BLaER1 (cell line): ENCODE measurements around the gene VLDLR.

Experiments
- H3K27ac ChIP-seq: shearing (Covaris generic); formaldehyde crosslinking; 2 replicates; pipeline ENCODE4 v1.8.1; 2022
- H3K27me3 ChIP-seq: shearing (Covaris generic); formaldehyde crosslinking; 2 replicates; pipeline ENCODE4 v1.8.1; 2022
- H3K36me3 ChIP-seq: shearing (Covaris generic); formaldehyde crosslinking; 2 replicates; pipeline ENCODE4 v1.8.1; 2022
- H3K4me1 ChIP-seq: shearing (Covaris generic); formaldehyde crosslinking; 2 replicates; pipeline ENCODE4 v1.8.1; 2022
- H3K4me2 ChIP-seq: shearing (Covaris generic); formaldehyde crosslinking; 2 replicates; pipeline ENCODE4 v1.8.1; 2022
- H3K4me3 ChIP-seq: shearing (Covaris generic); formaldehyde crosslinking; 2 replicates; pipeline ENCODE4 v1.8.1; 2022
- H3K9ac ChIP-seq: shearing (Covaris generic); formaldehyde crosslinking; 2 replicates; pipeline ENCODE4 v1.8.1; 2022
- H3K9me3 ChIP-seq: shearing (Covaris generic); formaldehyde crosslinking; 2 replicates; pipeline ENCODE4 v1.8.1; 2022
- H4K20me1 ChIP-seq: shearing (Covaris generic); formaldehyde crosslinking; 2 replicates; pipeline ENCODE4 v1.8.1; 2022
- Cebpa-rat ChIP-seq: shearing (Covaris generic); IDR thresholded peaks from 2 replicates; pipeline ENCODE4 v1.8.1; 2022

VLDLR gene

GRCh38 chr9:2634153-2634552 lies 12.6 kb downstream of the VLDLR start:
- Histone ChIP-seq H3K9ac (no peak overlapping the region), H3K27ac (no peak overlapping the region), H4K20me1 (peaks cover 72% of the 10 kb centered on the region), H3K4me1 (no peaks in the 10 kb centered on the region), H3K36me3 (peaks cover 87% of the 10 kb centered on the region), H3K4me3 (no peak overlapping the region), H3K27me3 (no peaks in the 10 kb centered on the region), H3K9me3 (no peaks in the 10 kb centered on the region), H3K4me2 (no peak overlapping the region)
- TF ChIP-seq Cebpa-rat: no peak

- no peaks in the 10 kb centered on the region for H3K27me3 ChIP-seq
Observed at GRCh38 chr9:2634818-2635217, 13.2 kb downstream of the VLDLR start.

GRCh38 chr9:2635922-2636321 lies 14.3 kb downstream of the VLDLR start:
- Histone ChIP-seq H3K4me3 (no peak overlapping the region), H3K4me2 (no peak overlapping the region), H3K9ac (no peak overlapping the region), H3K9me3 (no peaks in the 10 kb centered on the region), H3K4me1 (no peaks in the 10 kb centered on the region), H4K20me1 (peaks cover 55% of the 10 kb centered on the region), H3K36me3 (peaks cover 90% of the 10 kb centered on the region), H3K27ac (no peak overlapping the region), H3K27me3 (no peaks in the 10 kb centered on the region)
- TF ChIP-seq Cebpa-rat: no peak

More at GRCh38 chr9:2634818-2635217, 13.2 kb downstream of the VLDLR start:
- H3K4me2 ChIP-seq: no peak overlapping the region
- no peak for TF ChIP-seq Cebpa-rat
- H3K36me3 ChIP-seq: peaks cover 87% of the 10 kb centered on the region
- H3K9me3 ChIP-seq: no peaks in the 10 kb centered on the region
- H4K20me1 ChIP-seq: peaks cover 66% of the 10 kb centered on the region
- no peak overlapping the region for H3K27ac ChIP-seq
- H3K4me3 ChIP-seq: no peak overlapping the region
- H3K4me1 ChIP-seq: no peaks in the 10 kb centered on the region
- no peak overlapping the region for H3K9ac ChIP-seq

GRCh38 chr9:2637390-2637789 lies 15.8 kb downstream of the VLDLR start:
- H3K4me1 ChIP-seq: no peaks in the 10 kb centered on the region
- H3K9ac ChIP-seq: no peak overlapping the region
- no peak for TF ChIP-seq Cebpa-rat
- H3K27ac ChIP-seq: no peak overlapping the region
- H3K4me3 ChIP-seq: no peak overlapping the region
- no peak overlapping the region for H3K4me2 ChIP-seq
- H3K9me3 ChIP-seq: no peaks in the 10 kb centered on the region
- H3K36me3 ChIP-seq: peaks cover 95% of the 10 kb centered on the region
- no peaks in the 10 kb centered on the region for H3K27me3 ChIP-seq
- H4K20me1 ChIP-seq: peaks cover 40% of the 10 kb centered on the region

- no peak overlapping the region for H3K4me3 ChIP-seq
- H3K4me1 ChIP-seq: no peaks in the 10 kb centered on the region
- no peaks in the 10 kb centered on the region for H3K9me3 ChIP-seq
- peaks cover 100% of the 10 kb centered on the region for H3K36me3 ChIP-seq
- H4K20me1 ChIP-seq: peaks cover 23% of the 10 kb centered on the region
- TF ChIP-seq Cebpa-rat: no peak
- no peak overlapping the region for H3K9ac ChIP-seq
- H3K4me2 ChIP-seq: no peak overlapping the region
- H3K27me3 ChIP-seq: no peaks in the 10 kb centered on the region
- no peak overlapping the region for H3K27ac ChIP-seq
Observed at GRCh38 chr9:2638871-2639673, 17.5 kb downstream of the VLDLR start.

GRCh38 chr9:2639786-2640185 lies 18.2 kb downstream of the VLDLR start:
- Histone ChIP-seq H3K4me2 (no peak overlapping the region), H4K20me1 (peaks cover 16% of the 10 kb centered on the region; the same call in 1 of the 2 replicates), H3K9me3 (no peaks in the 10 kb centered on the region), H3K36me3 (peaks cover 100% of the 10 kb centered on the region), H3K4me1 (no peaks in the 10 kb centered on the region), H3K27me3 (no peaks in the 10 kb centered on the region), H3K27ac (no peak overlapping the region), H3K4me3 (no peak overlapping the region), H3K9ac (no peak overlapping the region)
- TF ChIP-seq Cebpa-rat: no peak

GRCh38 chr9:2640570-2640969 lies 19.0 kb downstream of the VLDLR start:
- peaks cover 8% of the 10 kb centered on the region; the same call in 1 of the 2 replicates for H4K20me1 ChIP-seq
- no peak overlapping the region for H3K4me3 ChIP-seq
- no peaks in the 10 kb centered on the region for H3K27me3 ChIP-seq
- peaks cover 100% of the 10 kb centered on the region for H3K36me3 ChIP-seq
- H3K9me3 ChIP-seq: no peaks in the 10 kb centered on the region
- H3K4me2 ChIP-seq: no peak overlapping the region
- no peak overlapping the region for H3K27ac ChIP-seq
- H3K9ac ChIP-seq: no peak overlapping the region
- TF ChIP-seq Cebpa-rat: no peak
- no peaks in the 10 kb centered on the region for H3K4me1 ChIP-seq

- Histone ChIP-seq H3K4me3 (no peak overlapping the region), H4K20me1 (peaks cover 4% of the 10 kb centered on the region; the same call in 1 of the 2 replicates), H3K9me3 (no peaks in the 10 kb centered on the region), H3K27ac (no peak overlapping the region), H3K9ac (no peak overlapping the region), H3K4me2 (no peak overlapping the region), H3K36me3 (peaks cover 100% of the 10 kb centered on the region), H3K4me1 (no peaks in the 10 kb centered on the region), H3K27me3 (no peaks in the 10 kb centered on the region)
- no peak for TF ChIP-seq Cebpa-rat
Observed at GRCh38 chr9:2641033-2641432, 19.4 kb downstream of the VLDLR start.

- TF ChIP-seq Cebpa-rat: no peak
- H3K36me3 ChIP-seq: peaks cover 100% of the 10 kb centered on the region
- H3K4me3 ChIP-seq: no peak overlapping the region
Observed at GRCh38 chr9:2642068-2642467, 20.5 kb downstream of the VLDLR start.

GRCh38 chr9:2645569-2645968 lies 24.0 kb downstream of the VLDLR start:
- H3K4me3 ChIP-seq: no peak overlapping the region
- H3K36me3 ChIP-seq: peaks cover 100% of the 10 kb centered on the region
- no peaks in the 10 kb centered on the region; the same call in 1 of the 2 replicates for H4K20me1 ChIP-seq
- no peak overlapping the region for H3K27ac ChIP-seq
- H3K4me2 ChIP-seq: no peak overlapping the region
- H3K9me3 ChIP-seq: no peaks in the 10 kb centered on the region
- TF ChIP-seq Cebpa-rat: no peak
- no peak overlapping the region for H3K9ac ChIP-seq
- no peaks in the 10 kb centered on the region for H3K4me1 ChIP-seq
- H3K27me3 ChIP-seq: no peaks in the 10 kb centered on the region

More at GRCh38 chr9:2642068-2642467, 20.5 kb downstream of the VLDLR start:
- no peaks in the 10 kb centered on the region; the same call in 1 of the 2 replicates for H4K20me1 ChIP-seq
- H3K27ac ChIP-seq: no peak overlapping the region
- H3K4me1 ChIP-seq: no peaks in the 10 kb centered on the region
- H3K9me3 ChIP-seq: no peaks in the 10 kb centered on the region
- no peak overlapping the region for H3K9ac ChIP-seq
- no peaks in the 10 kb centered on the region for H3K27me3 ChIP-seq
- no peak overlapping the region for H3K4me2 ChIP-seq
